Thoracic aorta (tissue), 2 donors: Measurements from ENCODE around the gene RASAL2. TPM values are rescaled to one million over a fixed set of nuclear protein-coding genes. Genes with fewer than 3 reads are reported as not detected.

Source experiments
- ATAC-seq: fragments of 150-250 bp; one replicate; pipeline ENCODE4 v1.8.0; 2017; ENCODE audit warnings: low read depth; ENCODE audit not compliant: insufficient number of reproducible peaks, low FRiP score
- DNase-seq: peaks from one replicate; pipeline ENCODE4 v3.0.0-alpha.2; 2020; ENCODE audit warnings: low spot score
- H3K27ac ChIP-seq, 2 donors: fragments of 200-600 bp; sonication (generic); 1 replicate in 1 of 2; 2 replicates in 1 of 2; pipeline ENCODE4 v1.5.1; 2016; ENCODE audit warnings: mild to moderate bottlenecking in 2 of 2, moderate library complexity in 2 of 2
- H3K27me3 ChIP-seq: fragments of 200-600 bp; sonication (generic); replicated peaks from 2 replicates; pipeline ENCODE4 v1.6.0; 2016; ENCODE audit warnings: mild to moderate bottlenecking; ENCODE audit not compliant: insufficient read depth
- H3K36me3 ChIP-seq: fragments of 200-600 bp; sonication (generic); one replicate; pipeline ENCODE4 v1.5.1; 2016
- H3K4me1 ChIP-seq, 2 donors: fragments of 200-600 bp; sonication (generic); 1 replicate in 1 of 2; 2 replicates in 1 of 2; pipeline versions ENCODE4 v1.5.1 to v1.6.0; 2016; ENCODE audit warnings: low read depth in 2 of 2, mild to moderate bottlenecking in 1 of 2; ENCODE audit not compliant: control insufficient read depth in 1 of 2
- H3K4me3 ChIP-seq: fragments of 200-600 bp; sonication (generic); 2 replicates; pipeline ENCODE4 v1.5.1; 2016; ENCODE audit warnings: mild to moderate bottlenecking
- H3K9me3 ChIP-seq: fragments of 200-600 bp; sonication (generic); 2 replicates; pipeline ENCODE4 v1.5.1; 2016
- CTCF ChIP-seq: fragments of 200-600 bp; sonication (generic); IDR thresholded peaks from one replicate; pipeline ENCODE4 v1.5.1; 2019; ENCODE audit warnings: antibody characterized with exemption
- total RNA-seq, 2 donors: library from RNA; depleted of rRNA; stranded (reverse); fragments of >200 nt; gene quantifications; one replicate each; pipeline versions ENCODE4 v1.1.0 to v1.2.3, GENCODE V29; 2016

RASAL2 gene
- total RNA-seq, 2 donors from 2014 or later: 38.0 to 45.1 TPM

- Histone ChIP-seq H3K36me3 (no peaks in the 10 kb centered on the region), H3K27ac (no peak overlapping the region), H3K9me3 (no peaks in the 10 kb centered on the region), H3K4me1 (peaks cover 0 to 6% of the 10 kb centered on the region in 2 donors), H3K4me3 (no peak overlapping the region), H3K27me3 (no peaks in the 10 kb centered on the region)
- DNase-seq (no peak), ATAC-seq (no peak)
- TF ChIP-seq CTCF: no peak
Observed at GRCh38 chr1:178165196-178165595, 71.3 kb downstream of the RASAL2 start.

GRCh38 chr1:178166429-178167024, 72.6 kb downstream of the RASAL2 start:
- ATAC-seq (no peak), DNase-seq (no peak)
- Histone ChIP-seq H3K27me3 (no peaks in the 10 kb centered on the region), H3K9me3 (no peaks in the 10 kb centered on the region), H3K27ac (no peak overlapping the region), H3K4me3 (no peak overlapping the region), H3K4me1 (peaks cover 0 to under 1% of the 10 kb centered on the region in 2 donors), H3K36me3 (no peaks in the 10 kb centered on the region)
- TF ChIP-seq CTCF: no peak

- no peak for TF ChIP-seq CTCF
- no peaks in the 10 kb centered on the region for H3K36me3 ChIP-seq
- H3K27me3 ChIP-seq: no peaks in the 10 kb centered on the region
- no peaks in the 10 kb centered on the region for H3K9me3 ChIP-seq
- DNase-seq (no peak), ATAC-seq (no peak)
- H3K4me1 ChIP-seq: no peaks in the 10 kb centered on the region
- no peak overlapping the region for H3K27ac ChIP-seq
- no peak overlapping the region for H3K4me3 ChIP-seq
Observed at GRCh38 chr1:178168536-178168935, 74.6 kb downstream of the RASAL2 start.

- Histone ChIP-seq H3K36me3 (no peaks in the 10 kb centered on the region), H3K4me1 (peaks cover 0 to 4% of the 10 kb centered on the region in 2 donors), H3K9me3 (no peaks in the 10 kb centered on the region), H3K27ac (no peak overlapping the region), H3K4me3 (no peak overlapping the region), H3K27me3 (no peaks in the 10 kb centered on the region)
- DNase-seq (no peak), ATAC-seq (no peak)
- TF ChIP-seq CTCF: no peak
Observed at GRCh38 chr1:178169649-178170048, 75.7 kb downstream of the RASAL2 start.

GRCh38 chr1:178172939-178173338, 79.0 kb downstream of the RASAL2 start:
- Histone ChIP-seq H3K9me3 (no peaks in the 10 kb centered on the region), H3K36me3 (no peaks in the 10 kb centered on the region), H3K27me3 (no peaks in the 10 kb centered on the region), H3K4me1 (peaks cover 0 to 5% of the 10 kb centered on the region in 2 donors), H3K4me3 (no peak overlapping the region), H3K27ac (no peak overlapping the region)
- DNase-seq (no peak), ATAC-seq (no peak)
- no peak for TF ChIP-seq CTCF
